NCI-H748 treated with DMSO at 0.1 percent for 48 hours (cell line): ENCODE measurements around the gene GULP1.

ENCODE experiments used
- DNase-seq: peaks from one replicate; lab custom pipeline; 2025; lab: John Stamatoyannopoulos, UW

The GULP1 gene

DNA sequence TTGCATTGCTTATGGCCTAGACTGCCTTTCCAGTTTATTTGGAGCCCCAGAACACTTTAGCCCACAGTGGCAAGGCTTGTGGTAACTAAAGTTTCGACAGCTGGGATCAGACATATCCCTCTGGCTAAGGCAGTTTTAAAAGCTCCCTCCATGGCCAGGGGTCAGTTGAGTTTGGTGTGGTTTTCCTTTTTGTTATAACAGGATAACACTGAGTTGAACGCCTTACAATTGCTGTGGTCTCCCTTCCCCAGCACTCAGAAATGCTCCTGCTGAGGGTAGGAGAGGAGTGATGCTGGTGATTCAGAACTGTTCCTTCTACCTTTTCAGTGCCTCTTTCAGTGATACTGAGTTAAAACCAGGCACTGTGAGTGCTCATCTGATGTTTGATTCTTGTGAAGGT, 182.6 kb downstream of the GULP1 start:
- no peak for DNase-seq

DNA sequence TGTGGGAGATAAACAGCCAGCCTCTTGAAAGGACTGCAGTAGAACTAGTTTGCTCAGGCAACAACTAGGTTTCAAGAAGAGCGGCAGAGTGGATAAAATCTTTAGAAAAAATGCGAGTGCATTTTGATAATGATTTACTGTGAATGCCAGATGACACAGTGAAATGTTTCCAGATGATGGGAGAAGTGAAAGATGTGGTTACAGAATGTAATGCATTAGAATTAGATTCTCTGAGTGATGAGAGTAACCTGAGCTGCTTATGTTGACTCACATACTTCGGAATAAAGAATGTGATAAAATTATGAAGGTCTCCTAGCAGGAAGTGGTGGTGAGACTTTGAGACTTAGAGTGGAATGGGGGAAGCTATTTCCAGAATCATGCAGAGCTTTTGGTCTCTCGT, 184.3 kb downstream of the GULP1 start:
- no peak for DNase-seq

DNA sequence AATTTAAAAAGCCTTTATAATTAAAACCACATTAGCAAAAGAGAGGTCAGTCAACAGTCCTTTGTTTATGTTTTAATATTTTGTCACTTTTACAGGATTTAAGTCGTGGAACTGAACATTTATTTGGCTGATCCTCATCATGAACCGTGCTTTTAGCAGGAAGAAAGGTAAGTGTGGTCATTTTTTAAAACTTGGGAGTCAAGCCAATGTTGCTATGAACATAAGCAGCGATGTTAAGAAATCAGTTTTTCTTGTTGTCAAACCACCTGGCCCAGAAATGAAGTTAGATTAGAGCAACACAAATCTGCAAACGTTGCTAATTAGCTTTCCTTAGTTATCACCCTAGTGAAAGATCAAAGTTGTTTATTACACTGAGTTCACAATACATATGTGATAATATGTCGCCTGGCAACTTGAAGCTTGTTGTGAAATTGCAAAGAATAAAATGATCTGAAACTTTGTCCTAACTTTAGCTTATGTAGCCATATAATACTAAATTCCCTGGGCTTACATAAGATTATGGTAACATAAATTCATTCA, 186.0 kb downstream of the GULP1 start:
- no peak for DNase-seq

DNA sequence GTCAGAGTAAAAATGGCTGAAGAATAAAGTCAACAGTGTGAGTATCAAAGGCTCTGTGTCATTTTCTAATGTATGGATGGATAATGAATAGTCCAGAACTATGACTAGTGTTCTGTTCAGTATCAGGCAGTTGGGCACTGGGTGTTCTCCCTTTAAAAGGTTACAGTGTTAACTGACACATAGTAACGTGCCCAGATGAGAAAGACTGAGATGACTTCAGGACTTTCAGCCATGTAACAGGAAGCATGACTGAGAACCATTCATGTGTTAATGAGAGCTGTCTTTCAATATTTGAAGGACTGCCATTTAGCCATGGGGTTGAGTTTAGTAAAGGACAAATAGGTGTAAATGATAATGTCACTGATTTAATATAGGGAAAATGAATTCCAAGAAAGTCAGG, 187.1 kb downstream of the GULP1 start:
- no peak for DNase-seq

DNA sequence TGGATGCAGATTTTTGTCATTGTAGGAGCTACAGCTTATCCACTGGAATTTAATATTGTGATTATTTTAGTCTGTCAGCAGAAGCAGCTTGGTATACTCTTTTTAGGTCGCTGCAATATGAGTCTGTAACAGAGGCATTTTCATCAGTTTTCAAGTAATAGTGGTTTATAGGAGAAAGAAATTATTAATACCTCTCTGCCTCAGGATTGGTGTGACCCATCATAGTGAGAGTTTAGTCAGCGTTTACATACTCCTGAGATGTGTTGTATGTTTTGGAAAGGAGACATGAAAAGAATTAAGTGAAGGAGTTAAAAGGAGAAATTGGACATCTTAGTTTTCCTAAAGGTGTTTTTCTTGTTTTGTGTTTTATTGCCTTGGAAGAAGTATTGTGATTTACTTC, 189.8 kb downstream of the GULP1 start:
- no peak for DNase-seq

DNA sequence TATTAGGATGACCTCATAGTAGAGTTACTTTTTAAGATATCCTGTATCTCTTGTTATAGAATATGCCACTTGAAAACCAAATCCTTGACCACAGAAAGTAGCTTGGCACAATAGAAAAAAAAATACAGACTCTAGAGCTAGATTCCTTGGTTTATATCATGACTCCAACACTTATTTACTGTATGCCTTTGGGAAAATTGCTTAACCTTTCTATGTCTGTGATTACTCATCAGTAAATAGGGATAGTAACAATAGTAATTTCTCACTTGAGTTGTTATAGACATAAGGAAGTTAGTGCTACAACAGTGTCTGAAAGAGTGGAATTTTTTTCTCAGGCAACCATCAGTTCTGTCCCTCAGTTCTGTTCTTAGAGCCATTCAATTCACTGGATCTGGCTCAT, 193.8 kb downstream of the GULP1 start:
- no peak for DNase-seq

DNA sequence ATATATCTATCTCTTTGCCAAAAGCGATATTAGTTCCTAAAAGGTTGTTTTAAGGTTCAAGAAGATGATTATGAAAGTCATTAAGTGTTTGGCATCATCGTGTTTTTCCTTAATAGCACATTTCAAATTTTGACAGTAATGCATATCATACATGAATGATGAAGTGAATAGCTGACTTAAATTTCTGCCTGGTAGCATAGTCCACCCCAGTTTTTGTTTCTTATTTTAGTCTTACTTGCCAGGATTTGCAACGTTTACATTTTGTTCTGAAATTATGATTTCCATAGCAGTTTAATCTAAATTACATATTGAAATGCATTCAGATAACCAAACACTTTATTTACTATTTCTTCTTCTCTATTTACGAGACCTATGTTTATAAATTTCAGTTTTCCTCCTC, 201.1 kb downstream of the GULP1 start:
- DNase-seq, result no peak

DNA sequence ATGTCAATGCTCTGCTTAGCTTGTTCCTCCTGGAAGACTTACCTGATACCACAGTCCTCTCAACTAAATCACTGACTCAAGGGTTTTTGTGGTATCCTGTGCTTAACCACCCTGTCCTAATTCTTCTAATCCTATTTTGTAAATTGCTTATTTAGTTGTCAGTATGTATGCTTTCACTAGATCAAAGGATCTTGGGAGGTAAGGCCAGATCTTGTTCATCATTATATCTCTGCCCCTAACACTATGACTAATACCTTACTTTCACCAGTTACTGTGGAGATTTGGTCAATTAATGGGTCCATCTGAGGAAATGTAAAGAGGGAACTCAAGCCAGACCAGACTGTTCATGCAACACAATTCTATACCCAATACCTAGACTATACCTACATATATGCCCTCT, 203.2 kb downstream of the GULP1 start:
- DNase-seq, result no peak

DNA sequence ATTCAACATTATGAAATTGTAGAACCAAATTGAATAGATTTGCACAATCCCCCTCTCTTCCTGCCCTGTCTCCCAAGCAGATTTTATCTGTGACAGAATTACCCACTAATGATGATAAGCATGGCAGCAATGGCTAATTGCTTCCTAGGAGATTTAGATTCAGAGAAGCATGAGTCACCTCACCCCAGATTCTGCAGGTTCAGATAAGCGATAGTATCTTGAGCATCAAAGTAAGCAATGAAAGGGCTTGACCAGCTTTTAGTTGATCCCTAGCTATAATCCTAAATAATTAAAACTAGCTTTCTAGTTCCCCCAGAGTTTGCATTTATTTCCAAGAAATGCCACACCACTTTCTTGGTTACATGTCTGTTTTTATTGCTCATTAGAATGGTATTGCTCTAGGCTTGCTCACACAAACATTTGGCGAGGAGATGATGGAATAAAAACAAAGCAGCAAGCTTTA, 204.3 kb downstream of the GULP1 start:
- no peak for DNase-seq

DNA sequence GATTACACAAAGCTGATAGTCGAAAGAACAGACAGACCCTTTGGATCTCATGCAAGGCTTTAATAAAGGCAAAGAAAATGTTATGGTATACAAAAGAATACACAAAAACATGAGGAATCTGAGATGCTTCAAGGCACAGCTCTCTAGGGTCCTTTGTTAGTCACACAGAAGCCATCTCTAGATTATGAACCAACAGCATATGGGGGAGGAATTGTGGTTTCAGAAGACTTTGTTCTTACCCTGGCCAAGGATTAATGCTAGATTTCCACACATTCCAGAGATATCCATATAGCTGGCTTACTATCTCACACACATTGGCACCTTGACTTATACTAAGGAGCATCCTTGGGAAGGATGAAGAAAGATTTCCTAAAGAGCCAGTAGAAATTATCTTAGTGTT, 206.1 kb downstream of the GULP1 start:
- DNase-seq, result no peak

DNA sequence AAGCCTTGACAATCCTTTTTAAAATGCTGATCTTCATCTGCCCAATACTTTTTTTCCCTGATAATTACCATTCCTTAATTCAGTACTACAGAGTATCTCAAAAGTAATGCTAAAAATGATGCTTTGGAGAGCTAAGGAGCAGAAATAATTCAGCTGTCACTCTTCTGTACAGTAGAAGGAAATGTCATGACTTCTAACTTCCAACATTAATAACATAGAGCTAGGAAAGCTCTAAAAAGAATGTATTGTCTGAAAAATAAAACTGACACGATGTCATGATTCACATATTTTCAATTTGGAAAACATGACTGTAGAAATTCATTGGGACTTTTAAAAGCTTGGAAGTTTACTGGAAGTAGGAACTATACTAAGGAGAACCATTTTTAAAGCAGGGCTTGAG, 212.3 kb downstream of the GULP1 start:
- no peak for DNase-seq

DNA sequence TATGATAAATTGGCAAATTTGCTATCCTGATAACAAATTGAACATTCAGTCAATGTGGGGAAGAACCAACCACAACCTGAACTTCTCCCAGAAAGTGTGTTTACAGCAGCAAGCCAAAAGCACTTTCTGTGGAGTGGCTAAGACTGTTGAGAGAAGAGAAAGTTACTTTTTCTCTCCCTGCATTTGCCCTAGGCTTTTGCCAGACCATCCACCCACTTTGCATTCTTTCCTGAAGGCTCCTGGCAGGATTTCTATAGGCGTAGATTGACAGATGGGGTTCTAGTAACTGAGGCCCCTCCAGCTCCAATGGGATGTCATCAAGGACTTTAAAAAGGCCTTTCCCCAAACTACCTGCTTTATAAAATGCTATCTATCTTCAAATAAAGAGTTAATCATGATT, 215.2 kb downstream of the GULP1 start:
- no peak for DNase-seq

DNA sequence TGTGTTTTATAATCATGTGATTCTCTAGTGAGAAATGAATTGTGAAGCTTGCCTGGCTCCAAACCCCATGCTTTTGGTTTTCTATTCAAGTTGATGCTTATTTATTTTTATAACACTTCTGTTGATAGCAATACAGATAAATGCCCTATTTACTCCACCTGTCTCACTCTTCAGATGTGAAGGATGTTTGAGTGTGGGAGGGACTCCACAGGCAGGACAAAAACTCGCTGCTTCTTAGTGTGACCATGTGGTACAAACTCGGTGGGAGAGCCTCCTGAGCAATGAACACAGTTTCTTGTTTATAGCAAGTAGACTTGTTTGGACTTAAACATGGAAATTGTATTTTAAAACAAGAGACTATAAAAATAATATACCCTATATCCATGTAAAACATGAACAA, 219.7 kb downstream of the GULP1 start:
- no peak for DNase-seq

DNA sequence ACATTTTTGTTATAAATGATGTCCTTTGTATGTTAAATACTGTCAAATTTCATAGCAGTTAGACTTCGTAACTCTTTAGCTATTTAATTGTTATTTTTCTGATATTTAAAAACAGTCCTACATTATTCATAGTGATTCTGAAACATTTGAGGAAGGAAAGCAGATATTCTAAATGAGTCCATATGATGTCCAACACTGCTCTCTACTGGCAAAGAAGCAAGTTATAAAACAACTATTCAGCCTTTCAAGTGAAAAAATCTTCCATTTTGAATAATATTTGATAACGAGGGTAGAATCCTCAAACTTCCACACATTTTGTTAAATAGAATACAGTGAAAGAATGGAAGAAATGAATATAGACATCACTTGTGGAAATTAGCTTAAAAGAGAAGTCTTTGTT, 220.8 kb downstream of the GULP1 start:
- peak; percentile 64 for DNase-seq

DNA sequence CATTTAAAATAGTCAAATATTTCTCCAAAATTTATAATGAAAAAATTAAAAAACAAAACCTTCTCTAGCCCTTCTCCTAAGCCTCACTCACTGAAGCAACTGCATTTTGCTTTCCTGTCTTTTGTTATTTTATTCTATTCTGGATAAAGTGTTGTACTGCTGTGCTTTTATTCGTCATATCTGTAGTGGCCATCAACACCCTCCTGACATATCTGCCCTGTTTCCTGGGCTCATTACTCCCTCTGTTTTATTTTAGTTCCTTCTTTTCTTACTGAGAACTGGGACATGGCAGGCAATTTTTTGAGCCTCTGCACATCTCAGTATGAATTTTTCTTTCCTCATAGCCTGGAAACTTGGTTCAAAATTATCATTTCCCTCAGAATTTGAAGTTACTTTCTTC, 224.2 kb downstream of the GULP1 start:
- no peak for DNase-seq

DNA sequence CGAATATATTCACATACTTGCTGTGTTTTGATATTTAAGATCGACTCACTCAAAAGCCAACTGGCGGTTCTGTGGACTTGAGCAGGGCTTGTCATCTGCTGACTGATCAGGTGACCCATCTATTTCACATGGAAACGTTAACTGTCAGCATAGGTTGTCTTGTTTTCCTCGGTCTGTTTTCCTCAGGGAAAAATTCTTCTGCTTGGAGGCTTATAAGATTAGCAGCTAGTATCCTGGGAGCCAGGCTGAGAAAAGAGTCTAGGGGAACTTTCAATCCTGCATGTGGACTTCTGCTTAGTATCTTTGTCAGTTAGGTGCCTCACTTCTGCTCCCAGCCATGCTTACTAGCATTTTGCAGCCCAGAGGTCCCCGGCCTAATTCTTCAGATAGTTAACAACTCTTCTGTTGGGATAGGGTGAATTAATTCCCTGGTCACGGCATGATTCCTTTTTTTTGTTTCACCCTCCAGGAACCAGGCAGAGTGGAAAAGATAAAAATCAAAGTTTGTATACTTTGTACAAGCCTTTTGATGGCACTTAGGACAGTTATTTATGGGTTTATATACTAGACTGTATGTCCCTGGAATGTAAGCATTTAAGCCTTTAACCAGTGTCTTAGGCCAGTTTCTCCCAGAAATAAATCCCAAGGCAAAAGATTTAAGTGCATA, 226.0 kb downstream of the GULP1 start:
- no peak for DNase-seq

DNA sequence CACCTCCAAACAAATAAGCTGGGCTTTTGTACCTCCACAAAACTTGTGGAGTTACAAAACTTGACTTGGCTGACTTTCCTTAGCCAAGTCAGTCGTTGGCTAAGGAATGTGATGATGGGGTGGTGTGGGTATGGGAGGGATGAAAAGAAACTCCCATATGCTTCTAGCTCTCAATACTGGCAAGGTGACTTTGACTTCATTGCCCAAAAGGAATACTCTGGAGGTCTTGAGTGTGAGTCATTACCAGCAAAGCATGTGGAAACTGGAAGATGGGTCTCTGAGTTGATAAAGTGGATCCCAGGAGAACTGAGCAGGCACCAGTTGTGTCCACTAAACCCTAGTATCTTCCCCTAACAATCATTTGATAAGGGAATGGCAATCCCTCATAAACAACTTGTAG, 226.7 kb downstream of the GULP1 start:
- DNase-seq, result no peak

DNA sequence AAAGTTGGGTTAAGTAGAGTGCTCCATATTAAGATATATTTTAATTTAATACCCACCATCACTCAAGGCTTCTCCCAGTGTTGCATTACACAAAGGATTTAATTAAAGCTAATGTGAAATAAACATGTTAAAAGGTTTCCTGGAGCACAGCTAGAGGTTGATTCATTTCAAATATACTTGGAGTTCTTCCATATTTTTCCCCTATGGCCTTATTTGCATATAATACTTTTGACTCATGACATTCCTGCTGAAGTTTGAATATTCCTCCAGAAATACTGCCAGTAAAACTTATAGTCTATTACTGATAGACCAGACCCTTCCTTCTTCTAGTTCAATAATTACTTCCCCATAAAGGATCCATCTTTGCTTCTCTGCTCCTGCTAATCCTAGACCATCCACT, 227.5 kb downstream of the GULP1 start:
- no peak for DNase-seq

DNA sequence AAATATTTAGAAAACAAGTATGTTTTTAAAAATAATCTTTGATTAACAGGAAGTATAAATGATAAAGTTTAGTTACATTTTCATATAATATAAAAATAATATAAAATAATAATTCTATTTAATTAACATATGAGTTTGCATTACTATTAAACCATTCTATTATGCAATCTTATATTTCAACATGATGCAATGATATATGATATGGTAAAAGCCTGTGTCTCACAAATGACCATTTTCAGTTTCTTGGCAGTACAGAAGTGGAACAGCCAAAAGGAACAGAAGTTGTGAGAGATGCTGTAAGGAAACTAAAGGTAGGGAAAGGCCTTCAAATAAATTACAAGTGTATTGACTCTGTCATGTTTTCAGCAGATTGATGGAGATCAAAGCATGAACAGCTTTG, 230.8 kb downstream of the GULP1 start:
- no peak for DNase-seq

DNA sequence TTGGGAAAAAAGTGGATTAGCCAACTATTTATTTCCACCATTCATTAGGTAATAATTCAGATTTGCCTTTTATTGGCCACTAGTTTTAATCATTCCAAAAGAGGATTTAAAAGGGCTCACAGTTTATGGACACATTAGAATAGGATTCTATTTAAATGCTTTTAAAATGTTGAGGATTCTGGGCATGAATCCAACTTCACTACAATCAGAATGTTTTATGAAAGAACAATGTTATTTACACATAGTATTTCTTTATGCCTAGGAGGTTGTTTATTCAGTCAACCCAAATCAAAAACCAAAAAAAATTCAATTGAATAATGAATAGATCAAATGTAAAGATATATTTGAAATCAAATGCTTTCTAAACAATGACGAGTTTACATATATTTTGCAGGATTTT, 232.2 kb downstream of the GULP1 start:
- DNase-seq, result no peak

DNA sequence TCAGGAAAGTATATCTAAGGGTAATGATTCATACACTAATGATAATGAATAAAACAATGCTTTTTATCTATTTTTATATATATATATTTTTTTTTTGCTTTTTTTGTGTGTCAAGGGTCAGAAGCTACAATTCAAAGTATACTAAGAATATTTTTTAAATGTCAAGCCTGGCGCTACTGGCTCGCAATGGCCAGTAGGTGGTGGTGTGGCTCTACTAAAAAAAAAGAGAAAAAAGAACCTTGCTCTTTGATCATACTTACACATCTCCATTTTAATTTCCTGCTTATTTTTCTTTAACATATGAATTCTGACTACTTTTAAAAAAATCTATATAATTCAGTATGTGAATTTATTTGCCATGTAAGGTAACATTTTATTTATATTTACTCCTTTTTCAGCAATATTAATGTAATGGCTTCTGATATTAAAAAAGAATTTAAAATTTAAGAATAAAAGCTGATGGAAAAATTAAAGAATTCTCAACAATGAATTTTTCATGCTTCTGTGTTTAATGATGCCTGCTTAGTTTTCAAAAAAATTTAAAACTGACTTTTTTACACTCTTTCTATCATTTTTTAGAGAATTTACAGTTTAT, 232.9 kb downstream of the GULP1 start:
- DNase-seq, result peak; percentile 50

DNA sequence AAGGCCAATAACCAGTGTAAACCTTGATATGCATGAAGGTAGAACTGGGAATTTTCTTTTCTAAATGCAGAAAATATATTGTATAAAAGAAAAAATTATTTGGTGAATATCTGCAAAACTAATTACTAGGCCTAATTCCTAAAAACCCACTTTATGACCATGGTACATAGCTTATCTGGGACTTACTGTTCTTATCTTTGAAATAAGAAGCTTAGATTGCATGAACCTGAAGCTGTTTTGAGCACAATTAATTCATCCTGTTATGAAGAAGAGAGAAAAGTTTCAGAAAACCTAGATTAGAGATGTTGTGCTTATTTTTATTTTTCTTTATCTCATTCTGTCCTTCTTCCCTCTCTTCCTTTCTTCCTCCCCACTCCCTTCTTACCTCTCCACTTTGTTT, 235.0 kb downstream of the GULP1 start:
- no peak for DNase-seq

DNA sequence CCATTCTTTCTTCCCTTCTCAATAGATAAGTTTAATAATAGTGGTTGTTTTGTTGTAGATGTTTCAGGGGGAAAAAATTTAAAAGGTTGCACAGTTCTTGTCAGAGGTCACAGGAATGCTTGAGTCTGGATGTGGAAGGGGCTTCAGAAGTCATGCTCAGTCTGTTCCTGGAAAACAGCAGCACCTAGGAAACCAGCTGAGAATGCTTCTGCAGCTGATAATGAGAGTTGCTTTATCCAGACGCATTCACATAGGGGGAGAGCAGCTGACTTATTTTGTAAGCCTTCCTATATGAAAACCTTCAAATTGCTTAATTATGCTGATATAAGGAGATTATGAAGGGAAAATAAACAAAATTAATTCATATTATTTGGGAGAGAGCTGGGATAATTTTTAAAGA, 235.5 kb downstream of the GULP1 start:
- no peak for DNase-seq

DNA sequence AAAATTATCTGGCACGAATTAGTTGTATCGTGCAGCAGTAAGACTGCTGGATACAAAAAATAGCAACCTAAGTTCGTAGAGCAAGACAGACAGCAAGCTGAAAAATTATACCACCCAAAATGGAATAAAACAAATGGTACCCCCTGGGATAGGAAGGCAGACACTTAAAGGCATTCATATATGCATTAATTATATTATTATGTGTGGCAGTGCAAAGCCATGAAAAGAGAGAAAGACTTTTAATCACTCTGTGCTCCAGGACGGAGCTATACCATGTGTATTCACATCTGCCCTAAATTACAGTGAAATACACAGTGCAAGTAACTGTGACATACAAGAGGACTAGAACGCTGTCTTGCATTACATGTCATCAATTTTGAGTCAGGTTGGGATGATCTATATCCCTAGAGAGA, 235.9 kb downstream of the GULP1 start:
- no peak for DNase-seq
